Glutamatergic neuron (in vitro differentiated cells): ENCODE measurements around the gene TTLL7. TPM values are rescaled to one million over a fixed set of nuclear protein-coding genes. Genes with fewer than 3 reads are reported as not detected.

Experiments used
- DNase-seq: peaks from one replicate; pipeline ENCODE4 v3.0.0; 2022
- H3K27ac Mint-ChIP-seq: one replicate; pipeline ENCODE4 v1.8.0; 2020; ENCODE audit warnings: mild to moderate bottlenecking, mixed read lengths, inconsistent platforms; ENCODE audit not compliant: unreplicated experiment
- H3K27me3 Mint-ChIP-seq: one replicate; pipeline ENCODE4 v1.8.0; 2020; ENCODE audit warnings: mild to moderate bottlenecking, moderate library complexity, mixed read lengths, inconsistent platforms; ENCODE audit not compliant: unreplicated experiment
- H3K36me3 Mint-ChIP-seq: one replicate; pipeline ENCODE4 v1.8.0; 2020; ENCODE audit warnings: mild to moderate bottlenecking, mixed read lengths, inconsistent platforms; ENCODE audit not compliant: unreplicated experiment
- H3K4me1 Mint-ChIP-seq: one replicate; pipeline ENCODE4 v1.8.0; 2020; ENCODE audit warnings: mild to moderate bottlenecking, low read depth, mixed read lengths, inconsistent platforms; ENCODE audit not compliant: unreplicated experiment
- H3K4me3 Mint-ChIP-seq: one replicate; pipeline ENCODE4 v1.8.0; 2020; ENCODE audit warnings: mild to moderate bottlenecking, mixed read lengths, inconsistent platforms; ENCODE audit not compliant: unreplicated experiment
- H3K9me3 Mint-ChIP-seq: one replicate; pipeline ENCODE4 v1.8.0; 2020; ENCODE audit warnings: mild to moderate bottlenecking, moderate library complexity, mixed read lengths, inconsistent platforms; ENCODE audit not compliant: unreplicated experiment
- CTCF ChIP-seq: fragments of 200-600 bp; sonication (generic); IDR thresholded peaks from one replicate; pipeline ENCODE4 v1.5.0; 2021; ENCODE audit not compliant: partially characterized antibody, unreplicated experiment
- total RNA-seq: library from RNA; stranded (reverse); fragmentation: NEBNext Ultra II Directional; extraction: Animal tissue kit (Norgen Biotek cat#: 25700); gene quantifications from one replicate; pipeline ENCODE4 v1.2.1, GENCODE V29; 2021; ENCODE audit not compliant: unreplicated experiment

Gene TTLL7
- total RNA-seq, 1 donor from 2014 or later, result 123 TPM

- Mint-ChIP-seq H3K27me3 (peaks cover 1% of the 10 kb centered on the region), H3K4me1 (no peaks in the 10 kb centered on the region), H3K4me3 (no peak overlapping the region), H3K9me3 (peaks cover 7% of the 10 kb centered on the region), H3K27ac (no peak overlapping the region), H3K36me3 (peaks cover 11% of the 10 kb centered on the region)
- TF ChIP-seq CTCF, result no peak
- DNase-seq, result no peak
Observed at GRCh38 chr1:83942914-83943313, 56.0 kb downstream of the TTLL7 start.

- H3K36me3 Mint-ChIP-seq, result no peaks in the 10 kb centered on the region
- no peak overlapping the region for H3K27ac Mint-ChIP-seq
- peaks cover 2% of the 10 kb centered on the region for H3K9me3 Mint-ChIP-seq
- DNase-seq, result no peak
- H3K4me3 Mint-ChIP-seq, result no peak overlapping the region
- no peak for TF ChIP-seq CTCF
- H3K27me3 Mint-ChIP-seq, result peaks cover 3% of the 10 kb centered on the region
- peaks cover 4% of the 10 kb centered on the region for H3K4me1 Mint-ChIP-seq
Observed at GRCh38 chr1:83934550-83934949, 64.4 kb downstream of the TTLL7 start.

GRCh38 chr1:83932693-83933092 lies 66.2 kb downstream of the TTLL7 start:
- H3K4me3 Mint-ChIP-seq, result no peak overlapping the region
- H3K36me3 Mint-ChIP-seq, result no peaks in the 10 kb centered on the region
- peaks cover 12% of the 10 kb centered on the region for H3K4me1 Mint-ChIP-seq
- no peak for DNase-seq
- H3K9me3 Mint-ChIP-seq, result peaks cover 2% of the 10 kb centered on the region
- no peak overlapping the region for H3K27ac Mint-ChIP-seq
- no peak for TF ChIP-seq CTCF
- peaks cover 4% of the 10 kb centered on the region for H3K27me3 Mint-ChIP-seq

GRCh38 chr1:83932281-83932680 lies 66.7 kb downstream of the TTLL7 start:
- Mint-ChIP-seq H3K4me3 (no peak overlapping the region), H3K9me3 (peaks cover 2% of the 10 kb centered on the region), H3K27ac (no peak overlapping the region), H3K27me3 (peaks cover 4% of the 10 kb centered on the region), H3K4me1 (peaks cover 12% of the 10 kb centered on the region), H3K36me3 (no peaks in the 10 kb centered on the region)
- DNase-seq, result no peak
- peak; percentile 2 for TF ChIP-seq CTCF

- no peak overlapping the region for H3K27ac Mint-ChIP-seq
- peaks cover 4% of the 10 kb centered on the region for H3K27me3 Mint-ChIP-seq
- H3K9me3 Mint-ChIP-seq, result peaks cover 2% of the 10 kb centered on the region
- no peak overlapping the region for H3K4me3 Mint-ChIP-seq
- peaks cover 12% of the 10 kb centered on the region for H3K4me1 Mint-ChIP-seq
- H3K36me3 Mint-ChIP-seq, result no peaks in the 10 kb centered on the region
- TF ChIP-seq CTCF, result peak; percentile 57
- no peak for DNase-seq
Observed at GRCh38 chr1:83931658-83932253, 67.2 kb downstream of the TTLL7 start.
